Measurements from ENCODE around the gene MRTO4. TPM values are rescaled to one million over a fixed set of nuclear protein-coding genes. Genes with fewer than 3 reads are reported as not detected.

Gene MRTO4
- 17.4 and 18.5 TPM in 2 replicates for total RNA-seq

DNA sequence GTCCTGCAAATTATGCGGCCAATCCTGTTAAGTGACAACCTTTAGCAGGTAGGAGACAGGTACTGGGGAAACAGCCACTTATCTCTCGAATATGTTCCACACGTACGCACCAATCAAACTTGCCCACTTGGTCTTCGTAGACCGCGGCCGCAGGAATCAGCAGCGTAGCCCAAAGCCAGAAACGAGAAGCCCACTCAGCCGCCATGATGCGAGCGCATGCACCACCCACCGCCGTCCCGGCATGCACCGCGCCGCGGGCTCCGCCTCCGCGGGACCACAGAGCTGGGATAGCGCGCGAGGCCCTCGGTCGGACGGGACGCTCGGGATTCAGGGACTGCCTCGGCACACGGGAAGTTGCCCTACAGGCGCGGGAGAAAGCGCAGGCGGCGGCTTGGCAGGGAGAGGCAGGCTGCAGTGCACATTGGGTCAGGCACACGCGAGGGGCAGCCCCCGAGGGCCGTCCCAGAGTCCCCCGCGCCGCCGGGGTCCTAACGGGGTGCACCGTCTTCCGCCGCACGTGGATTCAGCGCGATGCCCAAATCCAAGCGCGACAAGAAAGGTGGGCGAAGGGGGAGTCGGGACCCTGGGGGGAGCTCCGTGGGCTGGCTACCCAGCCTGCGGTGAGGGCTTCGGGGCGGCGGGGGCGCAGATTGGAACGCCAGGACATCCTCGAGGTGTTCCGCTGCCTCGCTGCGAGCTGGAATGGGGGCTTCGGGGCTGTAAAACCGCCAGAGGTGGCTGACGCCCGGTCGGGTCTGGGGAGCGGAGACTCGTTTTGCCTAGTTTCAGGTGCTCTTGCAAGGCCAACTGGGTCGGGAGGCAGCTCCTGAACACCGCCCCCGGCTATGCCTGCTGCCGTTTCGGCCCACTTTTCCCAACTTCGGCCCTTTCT is at the start of gene MRTO4, which contains the start of gene EMC1:
TSS of gene MRTO4 (plus strand) at position 501 of the 892 bp plus-strand sequence. CDS start at position 532, 31 bp downstream.
TSS of gene EMC1 (minus strand) at position 220 of the 892 bp plus-strand sequence. CDS start at position 205, 15 bp downstream.
- H3K4me3 ChIP-seq (ENCODE audit: insufficient read depth, low read length), result peak within 1 kb of the TSS; percentile 99
- peaks cover 18% of the 10 kb centered on the region for H3K36me3 ChIP-seq (ENCODE audit: insufficient read depth, low read length)
- peaks cover 24% of the 10 kb centered on the region for H3K4me1 ChIP-seq (ENCODE audit: insufficient read depth, low read length)
- H3K4me2 ChIP-seq (ENCODE audit: insufficient read depth, low read length), result peak within 1 kb of the TSS; percentile 99
- peak; percentile 97 for DNase-seq (ENCODE audit: insufficient read length, low spot score, missing footprints)
- H3K27ac ChIP-seq (ENCODE audit: low read depth, low read length), result peak within 1 kb of the TSS; percentile 93
- peaks cover 19% of the 10 kb centered on the region for H4K20me1 ChIP-seq (ENCODE audit: insufficient read depth, low read length)
- H2AFZ ChIP-seq (ENCODE audit: low read length), result peak within 1 kb of the TSS; percentile 100
- TF ChIP-seq, protein P1, sequence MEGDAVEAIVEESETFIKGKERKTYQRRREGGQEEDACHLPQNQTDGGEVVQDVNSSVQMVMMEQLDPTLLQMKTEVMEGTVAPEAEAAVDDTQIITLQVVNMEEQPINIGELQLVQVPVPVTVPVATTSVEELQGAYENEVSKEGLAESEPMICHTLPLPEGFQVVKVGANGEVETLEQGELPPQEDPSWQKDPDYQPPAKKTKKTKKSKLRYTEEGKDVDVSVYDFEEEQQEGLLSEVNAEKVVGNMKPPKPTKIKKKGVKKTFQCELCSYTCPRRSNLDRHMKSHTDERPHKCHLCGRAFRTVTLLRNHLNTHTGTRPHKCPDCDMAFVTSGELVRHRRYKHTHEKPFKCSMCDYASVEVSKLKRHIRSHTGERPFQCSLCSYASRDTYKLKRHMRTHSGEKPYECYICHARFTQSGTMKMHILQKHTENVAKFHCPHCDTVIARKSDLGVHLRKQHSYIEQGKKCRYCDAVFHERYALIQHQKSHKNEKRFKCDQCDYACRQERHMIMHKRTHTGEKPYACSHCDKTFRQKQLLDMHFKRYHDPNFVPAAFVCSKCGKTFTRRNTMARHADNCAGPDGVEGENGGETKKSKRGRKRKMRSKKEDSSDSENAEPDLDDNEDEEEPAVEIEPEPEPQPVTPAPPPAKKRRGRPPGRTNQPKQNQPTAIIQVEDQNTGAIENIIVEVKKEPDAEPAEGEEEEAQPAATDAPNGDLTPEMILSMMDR (IDR thresholded peaks at IDR 0.05; ENCODE audit: extremely low read depth, low read depth, low read length), result no peak
- no peaks in the 10 kb centered on the region for H3K27me3 ChIP-seq (ENCODE audit: insufficient read depth, low read length)
- H3K79me2 ChIP-seq (ENCODE audit: insufficient read depth, low read length), result peaks cover 94% of the 10 kb centered on the region
- no peaks in the 10 kb centered on the region for H3K9me3 ChIP-seq (ENCODE audit: low read depth, low read length)

DNA sequence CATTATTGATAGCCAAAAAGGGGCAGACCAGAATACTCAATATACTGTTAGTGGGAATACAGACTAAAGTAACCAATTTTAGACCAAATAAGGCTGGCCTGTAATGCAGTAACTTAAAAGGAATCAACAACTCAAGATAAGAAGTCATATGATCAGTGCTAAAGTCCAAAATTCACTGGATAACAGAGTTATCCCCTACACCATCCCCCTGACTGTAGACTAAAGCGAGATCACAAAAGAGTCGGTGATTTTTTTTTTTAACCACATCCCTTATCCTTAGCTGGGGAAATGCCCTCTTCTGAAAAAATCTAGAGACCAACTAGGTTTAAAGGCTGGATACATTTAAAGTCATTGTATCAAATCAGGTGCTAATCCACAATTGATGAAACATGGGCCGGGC is 49.2 kb upstream of the MRTO4 start:
- Histone ChIP-seq H3K9me3 (ENCODE audit: low read depth, low read length) (no peaks in the 10 kb centered on the region), H3K79me2 (ENCODE audit: insufficient read depth, low read length) (peaks cover 98% of the 10 kb centered on the region), H3K4me2 (ENCODE audit: insufficient read depth, low read length) (peak overlapping the region; percentile 27), H3K4me3 (ENCODE audit: insufficient read depth, low read length) (no peak overlapping the region), H2AFZ (ENCODE audit: low read length) (no peak overlapping the region), H3K4me1 (ENCODE audit: insufficient read depth, low read length) (peaks cover 33% of the 10 kb centered on the region), H3K27ac (ENCODE audit: low read depth, low read length) (no peak overlapping the region), H3K27me3 (ENCODE audit: insufficient read depth, low read length) (no peaks in the 10 kb centered on the region), H3K36me3 (ENCODE audit: insufficient read depth, low read length) (peaks cover 36% of the 10 kb centered on the region), H4K20me1 (ENCODE audit: insufficient read depth, low read length) (peaks cover 61% of the 10 kb centered on the region)
- TF ChIP-seq, protein P1 (IDR thresholded peaks at IDR 0.05; ENCODE audit: extremely low read depth, low read depth, low read length), result no peak
- DNase-seq (ENCODE audit: insufficient read length, low spot score, missing footprints), result peak; percentile 36

DNA sequence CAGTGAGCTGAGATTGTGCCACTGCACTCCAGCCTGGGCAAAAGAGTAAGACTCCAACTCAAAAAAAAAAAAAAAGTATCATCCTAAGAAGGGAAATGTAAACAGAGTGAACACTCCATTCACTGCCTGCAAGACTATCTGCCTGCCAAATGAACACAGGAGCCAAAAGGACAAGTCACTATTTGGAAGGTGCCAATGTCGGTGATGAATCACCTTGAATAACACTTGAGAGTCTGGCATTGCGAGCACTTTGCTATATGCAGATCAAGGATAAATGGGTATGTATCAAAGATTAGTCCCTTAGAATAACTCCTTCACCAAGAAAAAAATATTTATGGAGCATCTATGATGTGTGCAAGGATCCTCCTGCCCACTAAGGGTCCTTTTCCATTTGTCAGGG is 48.2 kb upstream of the MRTO4 start:
- TF ChIP-seq, protein P1 (IDR thresholded peaks at IDR 0.05; ENCODE audit: extremely low read depth, low read depth, low read length), result no peak
- peaks cover 25% of the 10 kb centered on the region for H3K36me3 ChIP-seq (ENCODE audit: insufficient read depth, low read length)
- no peak overlapping the region for H2AFZ ChIP-seq (ENCODE audit: low read length)

More for the DNA sequence above, 48.2 kb upstream of the MRTO4 start:
- peaks cover 70% of the 10 kb centered on the region for H4K20me1 ChIP-seq (ENCODE audit: insufficient read depth, low read length)
- no peaks in the 10 kb centered on the region for H3K27me3 ChIP-seq (ENCODE audit: insufficient read depth, low read length)
- no peak overlapping the region for H3K4me3 ChIP-seq (ENCODE audit: insufficient read depth, low read length)
- peak overlapping the region; percentile 27 for H3K4me2 ChIP-seq (ENCODE audit: insufficient read depth, low read length)
- DNase-seq (ENCODE audit: insufficient read length, low spot score, missing footprints), result peak; percentile 89
- H3K9me3 ChIP-seq (ENCODE audit: low read depth, low read length), result no peaks in the 10 kb centered on the region
- peaks cover 36% of the 10 kb centered on the region for H3K4me1 ChIP-seq (ENCODE audit: insufficient read depth, low read length)
- H3K27ac ChIP-seq (ENCODE audit: low read depth, low read length), result peak overlapping the region; percentile 56
- H3K79me2 ChIP-seq (ENCODE audit: insufficient read depth, low read length), result peaks cover 100% of the 10 kb centered on the region
